Measurements from ENCODE around the gene RAB8A. TPM values are rescaled to one million over a fixed set of nuclear protein-coding genes. Genes with fewer than 3 reads are reported as not detected.

The RAB8A gene
- total RNA-seq, 2 experiments from 2014 or later = 156 to 167 TPM

Other genes starting within 250 kb of the RAB8A start
- not detected for gene CYP4F2, start 213.8 kb upstream of the RAB8A start, total RNA-seq
- not detected for gene CYP4F11, start 177.4 kb upstream of the RAB8A start, total RNA-seq
- gene OR10H4, start 162.9 kb upstream of the RAB8A start, total RNA-seq = not detected
- gene TPM4, start 35.4 kb upstream of the RAB8A start, total RNA-seq = 100 to 1,000 TPM; 424 to 436 TPM
- gene HSH2D, start 31.8 kb downstream of the RAB8A start, total RNA-seq = 10 to 100 TPM; 83.6 to 84.3 TPM
- gene CIB3, start 61.6 kb downstream of the RAB8A start, total RNA-seq = not detected
- gene FAM32A, start 73.5 kb downstream of the RAB8A start, total RNA-seq = 10 to 100 TPM; 65.8 to 69.4 TPM
- 100 to 1,000 TPM; 184 to 186 TPM for gene AP1M1, start 86.0 kb downstream of the RAB8A start, total RNA-seq
- gene KLF2, start 212.9 kb downstream of the RAB8A start, total RNA-seq = 100 to 1,000 TPM in 1 of 2 experiments, 10 to 100 TPM in 1; 96.0 to 100 TPM

All from activated CD8-positive, alpha-beta T cell treated with anti-CD3 and anti-CD28 coated beads, Interleukin-2, amount 10 ng/mL, durations not matched to agents 7 days and 5 days (primary cell).